K562 (cell line): ENCODE data around the gene ACE. TPM values are rescaled to one million over a fixed set of nuclear protein-coding genes. Genes with fewer than 3 reads are reported as not detected.
A peak's percentile ranks its signal among the peaks of the same experiment; 100 is the strongest.

Experiments
- CBX8 ChIP-seq: fragments of 200-600 bp; sonication (generic); IDR thresholded peaks from 2 replicates; pipeline ENCODE4 v1.6.1; 2012; ENCODE audit warnings: borderline replicate concordance, mixed run types, low read depth, mild to moderate bottlenecking, moderate library complexity, mixed read lengths, low read length, control low read depth, inconsistent platforms; ENCODE audit not compliant: poor library complexity, severe bottlenecking; ENCODE audit errors: extremely low read depth
- CCNT2 ChIP-seq: IDR thresholded peaks from 2 replicates; pipeline ENCODE4 v1.6.1; 2011; ENCODE audit warnings: borderline replicate concordance, low read depth, mild to moderate bottlenecking, moderate library complexity, mixed read lengths, low read length; ENCODE audit not compliant: insufficient read length; ENCODE audit errors: extremely low read depth
- COPS2 ChIP-seq: fragments of 450-650 bp; conservative IDR thresholded peaks from 2 replicates; pipeline ENCODE4 v1.6.1; 2016; ENCODE audit warnings: mild to moderate bottlenecking, moderate library complexity
- EP400 ChIP-seq: fragments of 450-650 bp; IDR thresholded peaks from 2 replicates; pipeline ENCODE4 v1.6.1; 2017; ENCODE audit warnings: antibody characterized with exemption, mild to moderate bottlenecking, moderate library complexity
- ESRRB ChIP-seq: fragments of 250-450 bp; sonication (Bioruptor Pico); IDR thresholded peaks from 2 replicates; pipeline ENCODE4 v1.5.0; 2020; ENCODE audit warnings: mild to moderate bottlenecking, moderate library complexity, borderline replicate concordance
- GTF2B ChIP-seq: IDR thresholded peaks from 2 replicates; pipeline ENCODE4 v1.6.1; 2011; ENCODE audit not compliant: insufficient read length; ENCODE audit errors: extremely low read depth
- KDM1A ChIP-seq, 2 experiments: fragments of 450-650 bp; IDR thresholded peaks; 2 replicates each; pipeline ENCODE4 v1.6.1; 2016; ENCODE audit warnings: mild to moderate bottlenecking in 2 of 2
- KLF1 ChIP-seq: fragments of 450-650 bp; IDR thresholded peaks from 2 replicates; pipeline ENCODE4 v1.6.1; 2016; ENCODE audit warnings: missing genetic modification characterization, missing compliant biosample characterization
- NR2C1 ChIP-seq, 2 experiments: fragments of 450-650 bp; IDR thresholded peaks; 2 replicates each; pipeline ENCODE4 v1.6.1; 2017; ENCODE audit warnings: mild to moderate bottlenecking in 2 of 2, antibody characterized with exemption in 1 of 2, inconsistent platforms in 1 of 2, missing compliant biosample characterization in 1 of 2, missing genetic modification characterization in 1 of 2
- PATZ1 ChIP-seq: fragments of 250-450 bp; sonication (Bioruptor Pico); IDR thresholded peaks from 2 replicates; pipeline ENCODE4 v1.5.0; 2020; ENCODE audit warnings: mild to moderate bottlenecking, borderline replicate concordance
- STAT6 ChIP-seq: sonication (generic); formaldehyde crosslinking; IDR thresholded peaks from 2 replicates; pipeline ENCODE4 v1.8.1; 2023; ENCODE audit warnings: mild to moderate bottlenecking, missing genetic modification reagents
- TBL1XR1 ChIP-seq, 2 experiments: IDR thresholded peaks; 2 replicates each; pipeline ENCODE4 v1.6.1; 2012; ENCODE audit warnings: improper control_type of control experiment in 2 of 2, low read length in 2 of 2, mild to moderate bottlenecking in 1 of 2
- TGIF2 ChIP-seq: sonication (generic); formaldehyde crosslinking; IDR thresholded peaks from 2 replicates; pipeline ENCODE4 v1.8.1; 2022; ENCODE audit warnings: mild to moderate bottlenecking, missing genetic modification reagents, moderate library complexity
- ZMIZ1 ChIP-seq, 2 experiments: fragments of 150-350 bp in 1 of 2; IDR thresholded peaks; 2 replicates each; pipeline ENCODE4 v1.6.1; 2012 to 2016; ENCODE audit warnings: low read depth in 2 of 2, low read length in 2 of 2, mild to moderate bottlenecking in 1 of 2, moderate library complexity in 1 of 2
- ZNF146 ChIP-seq: IDR thresholded peaks from one replicate; pipeline ENCODE4 v1.6.1; 2018; ENCODE audit warnings: missing compliant biosample characterization; ENCODE audit not compliant: unreplicated experiment
- ZNF778 ChIP-seq: fragments of 450-650 bp; formaldehyde crosslinking; IDR thresholded peaks from 2 replicates; pipeline ENCODE4 v1.4.0; 2020; ENCODE audit warnings: mild to moderate bottlenecking, moderate library complexity
- polyA plus RNA-seq, 8 experiments: library from polyadenylated mRNA; depleted of rRNA in 4 of 8; stranded (reverse) in 5 of 8; unstranded in 3 of 8; fragments of >200 nt; fragmentation: Nextera tagmentation in 2 of 8; fragmentation: Illumina TruSeq in 1 of 8; extraction: Ambion mirVana in 2 of 8; extraction: Trizol in 1 of 8; gene quantifications; 2 replicates each; pipeline versions ENCODE4 v1.2.1 to v1.2.3, GENCODE V29; 2011 to 2014; ENCODE audit warnings: inconsistent platforms in 1 of 8, missing spikeins in 1 of 8
- total RNA-seq, 7 experiments: library from RNA; depleted of rRNA in 6 of 7; stranded (reverse); fragments of >200 nt in 6 of 7; fragmentation: Illumina TruSeq in 2 of 7; extraction: Trizol in 2 of 7; gene quantifications; 2 replicates each; pipeline versions ENCODE4 v1.2.1 to v1.2.3, GENCODE V29; 2011 to 2021; ENCODE audit warnings: low replicate concordance in 1 of 7

ACE gene
- total and polyA plus RNA-seq, 9 of the 15 experiments (the other 6 are each of a cell fraction or from before 2014, with no cell fraction given), result 0.07 to 2.5 (median 0.47) TPM; not detected in 1

GRCh38 chr17:63431939-63432804 is 44.7 kb upstream of the ACE start (continued):
- peak; percentile 55 to 78; a peak in 3 of 4 replicates for TF ChIP-seq TBL1XR1 (IDR thresholded peaks at IDR 0.05; ENCODE audit: low read length in 2 of 2)
- no peak for TF ChIP-seq COPS2
- TF ChIP-seq ZMIZ1 (IDR thresholded peaks at IDR 0.05; ENCODE audit: low read depth in 2 of 2, low read length in 2 of 2), result peak in 1 of 2 experiments; percentile 79; a peak in 2 of 4 replicates
- peak; percentile 69 for TF ChIP-seq EP400
- no peak for TF ChIP-seq ESRRB (CRISPR knock-in tag)
- no peak for TF ChIP-seq ZNF778 (CRISPR knock-in tag)
- 0 out of 2 replicates have a peak, but pooled peaks have one; percentile 43 for TF ChIP-seq PATZ1 (CRISPR knock-in tag)
- no peak for TF ChIP-seq CBX8
- no peak; the same call in 1 of the 2 replicates for TF ChIP-seq NR2C1 (IDR thresholded peaks at IDR 0.05)
- TF ChIP-seq NR2C1 (tag; IDR thresholded peaks at IDR 0.05), result no peak; the same call in none of the 2 replicates
- peak; percentile 70 for TF ChIP-seq CCNT2
- no peak for TF ChIP-seq STAT6 (CRISPR knock-in tag)
- TF ChIP-seq ZNF146, result no peak
- TF ChIP-seq KLF1 (tag), result no peak
- TF ChIP-seq GTF2B, result no peak
- TF ChIP-seq TGIF2, result no peak
- peak; percentile 90 to 93 for TF ChIP-seq KDM1A (IDR thresholded peaks at IDR 0.05)
